Measurements from ENCODE around the gene KRTAP4-2.
"Not testable (repeated sequence)": the region's sequence is repeated elsewhere in the genome, so short reads cannot be mapped to it uniquely, and the experiment has no call there.

Gene KRTAP4-2

GRCh38 chr17:41167561-41167960 lies 10.5 kb downstream of the KRTAP4-2 start:
- in situ Hi-C loops (cut with HindIII; ENCODE audit: low sequenced_read_pairs) = no loop called here

GRCh38 chr17:41163828-41164227 lies 14.2 kb downstream of the KRTAP4-2 start:
- in situ Hi-C loops (cut with HindIII; ENCODE audit: low sequenced_read_pairs) = no loop called here

- in situ Hi-C loops (cut with HindIII; ENCODE audit: low sequenced_read_pairs) = no loop called here
Observed at GRCh38 chr17:41160648-41161047, 17.4 kb downstream of the KRTAP4-2 start, which contains the start of gene KRTAP4-4. Gene KRTAP4-4, minus strand, starts transcription at chr17:41160748. Its CDS starts 57 bp downstream, at chr17:41160691.

DNA sequence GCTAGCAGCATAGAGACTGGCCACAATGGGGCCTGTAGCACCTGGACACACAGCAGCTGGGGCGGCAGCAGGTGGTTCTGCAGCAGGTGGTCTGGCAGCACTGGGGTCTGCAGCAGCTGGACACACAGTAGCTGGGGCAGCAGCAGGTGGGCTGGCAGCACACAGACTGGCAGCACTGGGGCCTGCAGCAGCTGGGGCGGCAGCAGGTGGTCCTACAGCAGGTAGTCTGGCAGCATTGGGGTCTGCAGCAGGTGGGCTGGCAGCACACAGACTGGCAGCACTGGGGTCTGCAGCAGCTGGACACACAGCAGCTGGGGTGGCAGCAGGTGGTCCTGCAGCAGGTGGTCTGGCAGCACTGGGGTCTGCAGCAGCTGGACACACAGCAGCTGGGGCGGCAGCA lies 17.8 kb downstream of the KRTAP4-2 start:
- in situ Hi-C loops (cut with HindIII; ENCODE audit: low sequenced_read_pairs) = not testable (repeated sequence)

DNA sequence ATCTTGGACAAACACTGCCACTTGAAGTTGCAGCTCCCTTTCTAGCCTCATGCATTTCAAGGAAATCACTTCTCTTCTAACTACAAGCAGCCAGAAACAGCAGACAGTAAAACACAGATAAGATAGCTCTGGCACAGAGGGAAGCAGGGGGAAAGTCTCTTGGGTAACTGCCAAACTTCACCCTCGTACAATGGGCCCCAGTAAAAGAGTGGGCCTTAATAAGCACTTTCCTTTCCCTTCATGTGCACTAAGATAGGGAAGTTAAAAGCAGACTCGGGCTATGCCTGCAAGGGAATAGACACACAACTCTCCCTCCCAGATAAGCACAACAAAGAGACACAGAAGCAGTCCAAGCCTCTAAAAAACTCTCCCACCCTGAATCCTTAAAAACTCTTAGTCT lies 24.2 kb downstream of the KRTAP4-2 start:
- in situ Hi-C loops (cut with HindIII; ENCODE audit: low sequenced_read_pairs) = no loop called here

DNA sequence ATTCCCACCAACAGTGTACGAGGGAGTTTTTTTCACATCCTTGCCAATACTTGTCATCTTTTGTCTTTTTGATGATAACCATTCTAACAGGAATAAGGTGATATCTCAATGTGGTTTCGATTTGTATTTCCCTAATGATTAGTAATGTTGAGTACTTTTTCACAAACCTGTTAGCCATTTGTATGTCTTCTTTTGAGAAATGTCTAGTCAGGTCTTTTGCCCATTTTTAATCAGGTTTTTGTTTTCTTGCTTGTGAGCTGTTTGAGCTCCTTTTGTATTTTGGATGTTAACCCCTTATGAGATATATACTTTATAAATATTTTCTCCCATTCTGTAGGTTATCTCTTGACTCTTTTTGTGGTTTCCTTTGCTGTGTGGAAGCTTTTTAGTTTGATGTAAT lies 26.5 kb downstream of the KRTAP4-2 start:
- in situ Hi-C loops (cut with HindIII; ENCODE audit: low sequenced_read_pairs) = no loop called here

- in situ Hi-C loops (cut with HindIII; ENCODE audit: low sequenced_read_pairs) = no loop called here
Observed at GRCh38 chr17:41150026-41150425, 28.0 kb downstream of the KRTAP4-2 start.

DNA sequence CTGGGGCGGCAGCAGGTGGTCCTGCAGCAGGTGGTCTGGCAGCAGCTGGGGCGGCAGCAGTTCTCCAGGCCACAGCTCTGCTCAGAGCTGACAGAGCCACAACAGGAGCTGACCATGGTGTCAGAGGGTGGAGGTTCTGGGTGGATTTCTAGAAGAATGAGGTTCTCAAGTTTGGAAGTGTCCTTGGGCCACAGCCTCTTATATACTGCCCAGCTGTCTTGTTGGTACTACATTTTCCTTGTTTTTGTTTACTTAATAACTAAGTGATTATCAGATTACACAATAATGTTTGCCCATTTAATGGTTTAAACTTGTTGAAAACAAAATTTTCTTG lies 28.4 kb downstream of the KRTAP4-2 start, which contains the start of gene KRTAP4-5:
Gene KRTAP4-5, minus strand, starts transcription at position 174 of the 334 bp plus-strand sequence. Its CDS starts 58 bp downstream, at position 116.
- in situ Hi-C loops (cut with HindIII; ENCODE audit: low sequenced_read_pairs) = no loop called here

- in situ Hi-C loops (cut with HindIII; ENCODE audit: low sequenced_read_pairs) = not testable (repeated sequence)
Observed at GRCh38 chr17:41148971-41149651, 28.9 kb downstream of the KRTAP4-2 start.

DNA sequence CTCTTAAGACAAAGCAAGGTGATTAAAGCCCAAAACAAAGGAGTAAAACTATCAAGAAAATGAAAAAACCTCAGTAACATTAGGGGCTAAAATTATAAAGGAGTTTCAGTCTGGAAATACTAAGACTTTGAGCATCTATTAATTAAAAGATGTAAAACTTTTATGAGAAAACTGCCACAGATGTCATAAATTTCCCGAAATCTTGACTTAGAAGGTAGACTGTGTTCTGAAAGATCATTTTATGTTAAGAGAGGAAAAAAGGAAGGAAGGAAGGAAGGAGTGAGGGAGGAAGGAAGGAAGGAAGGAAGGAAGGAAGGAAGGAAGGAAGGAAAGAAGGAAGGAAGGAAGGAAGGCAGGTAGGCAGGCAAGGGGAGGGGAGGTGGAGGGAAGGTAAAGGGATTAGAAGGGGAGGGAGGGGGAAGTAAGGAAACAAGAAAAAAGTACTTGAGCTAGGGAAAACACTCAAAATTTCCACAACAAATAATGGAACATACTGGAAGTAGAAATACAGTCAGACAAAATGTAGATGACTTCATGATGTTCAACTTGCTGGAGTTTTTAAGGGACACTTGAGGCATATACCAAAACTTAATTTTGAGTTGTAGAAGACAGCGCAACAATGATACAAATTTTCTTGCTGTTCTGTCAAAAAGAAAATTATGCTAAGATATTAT lies 30.4 kb downstream of the KRTAP4-2 start:
- in situ Hi-C loops (cut with HindIII; ENCODE audit: low sequenced_read_pairs) = no loop called here

DNA sequence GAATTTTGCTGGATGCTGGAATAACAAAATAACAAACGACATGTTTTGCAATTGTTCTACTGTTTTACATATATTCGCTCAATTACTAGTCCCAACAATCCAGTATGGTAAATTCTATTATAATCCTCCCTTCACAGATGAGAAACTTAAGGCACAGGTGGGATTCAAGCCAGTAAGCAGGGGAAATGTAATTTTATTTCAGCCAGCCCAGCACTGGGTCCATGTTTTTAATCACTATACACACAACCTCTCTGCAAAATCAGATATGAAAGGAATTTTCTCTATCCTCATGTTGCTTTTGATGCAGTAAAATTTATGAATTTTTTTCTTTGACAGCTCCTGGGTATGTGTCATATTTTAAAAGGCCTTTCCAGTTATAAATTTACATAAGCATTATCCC lies 32.8 kb downstream of the KRTAP4-2 start:
- in situ Hi-C loops (cut with HindIII; ENCODE audit: low sequenced_read_pairs) = no loop called here

GRCh38 chr17:41144846-41145245 lies 33.2 kb downstream of the KRTAP4-2 start:
- in situ Hi-C loops (cut with HindIII; ENCODE audit: low sequenced_read_pairs) = no loop called here

DNA sequence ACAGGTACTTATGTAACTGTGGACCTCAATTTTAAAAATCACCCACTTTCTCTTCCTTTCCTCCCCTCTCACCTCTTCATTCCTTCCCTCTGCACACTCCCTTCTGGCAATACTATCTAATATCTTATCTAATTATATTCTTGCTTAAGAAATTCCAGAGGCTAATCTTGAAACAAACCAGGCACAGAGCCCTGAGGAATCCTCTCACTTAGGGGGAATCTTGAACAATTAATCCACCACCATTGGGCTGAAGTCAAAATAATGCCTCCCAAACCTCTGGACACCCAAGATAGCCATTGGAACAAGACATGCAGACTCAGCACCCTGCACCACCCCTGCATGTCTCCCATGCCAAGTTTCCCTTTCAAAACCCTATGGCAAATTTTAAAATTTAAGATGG lies 36.7 kb downstream of the KRTAP4-2 start:
- in situ Hi-C loops (cut with HindIII; ENCODE audit: low sequenced_read_pairs) = no loop called here

DNA sequence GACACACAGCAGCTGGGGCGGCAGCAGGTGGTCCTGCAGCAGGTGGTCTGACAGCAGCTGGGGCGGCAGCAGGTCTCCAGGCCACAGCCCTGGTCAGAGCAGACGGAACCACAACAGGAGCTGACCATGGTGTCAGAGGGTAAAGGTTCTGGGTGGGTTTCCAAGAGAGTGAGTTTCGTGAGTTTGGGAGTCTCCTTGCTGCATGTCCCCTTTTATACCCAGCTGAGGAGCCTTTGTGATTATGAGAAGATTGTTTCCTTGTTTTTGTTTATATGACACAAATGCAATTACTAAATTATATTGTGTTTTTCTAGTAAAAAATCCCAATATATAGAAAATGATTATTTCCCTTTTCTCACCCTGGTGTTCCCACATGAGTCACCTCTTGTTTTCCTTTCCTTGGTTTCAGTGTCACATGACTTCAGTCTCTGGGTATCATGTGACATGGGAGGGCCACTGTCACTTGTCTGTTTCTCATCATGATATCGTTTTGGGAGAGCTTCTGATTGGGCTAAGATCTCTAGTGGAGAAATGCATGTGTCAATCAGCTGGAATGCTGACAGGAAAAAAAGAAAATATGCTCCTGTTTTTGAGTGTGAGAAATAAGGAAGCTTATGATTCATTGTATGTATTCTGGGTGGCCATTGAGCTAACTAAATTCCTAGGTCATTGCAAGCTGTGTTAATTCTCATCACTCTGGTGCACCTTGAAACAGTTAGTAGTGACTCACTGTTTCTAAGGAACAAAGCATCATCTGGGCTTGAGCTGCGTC lies 37.5 kb downstream of the KRTAP4-2 start, which contains the start of gene KRTAP4-6:
Gene KRTAP4-6, minus strand, starts transcription at position 185 of the 772 bp plus-strand sequence. Its CDS starts 57 bp downstream, at position 128.
- in situ Hi-C loops (cut with HindIII; ENCODE audit: low sequenced_read_pairs) = no loop called here

GRCh38 chr17:41139865-41140264 lies 38.2 kb downstream of the KRTAP4-2 start:
- in situ Hi-C loops (cut with HindIII; ENCODE audit: low sequenced_read_pairs) = not testable (repeated sequence)

DNA sequence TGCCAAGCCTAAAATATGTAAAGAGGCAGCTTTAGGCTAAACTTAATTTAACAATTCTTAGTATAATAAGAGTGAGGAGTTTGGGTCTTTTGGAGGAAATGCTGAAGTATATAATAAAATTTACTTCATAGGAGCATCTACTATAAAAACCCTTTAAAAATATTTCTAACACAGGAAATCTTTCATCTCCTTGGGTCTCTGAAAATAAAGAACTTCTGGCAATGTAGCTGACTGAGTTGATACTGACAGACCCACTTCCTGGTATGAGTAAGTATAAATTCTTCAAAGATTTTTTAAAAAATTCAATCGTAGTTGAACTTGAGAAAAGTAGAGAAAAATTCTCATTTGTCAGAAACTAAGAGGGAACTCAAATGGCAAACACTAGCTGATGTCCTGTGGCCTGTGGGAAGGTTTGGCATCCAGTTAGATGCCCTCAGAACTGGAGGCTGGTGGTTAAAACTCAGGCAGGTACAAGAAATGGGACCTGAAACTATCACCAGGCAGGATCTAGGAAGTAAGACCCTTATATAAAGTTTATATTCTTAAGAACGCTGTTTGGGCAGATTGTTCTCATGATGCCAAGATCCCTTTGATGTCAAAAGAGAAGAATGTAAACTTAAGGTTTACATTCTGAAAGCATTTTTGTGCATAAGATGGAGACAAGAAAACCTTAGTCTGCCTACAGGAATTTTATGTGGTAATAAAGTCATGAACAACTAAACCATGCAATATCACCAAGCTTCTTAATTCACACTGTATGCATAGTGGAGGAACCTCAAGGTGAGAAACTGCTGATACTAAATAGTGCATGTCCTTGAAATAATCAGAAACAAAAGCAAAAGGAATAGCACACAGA lies 43.9 kb downstream of the KRTAP4-2 start:
- in situ Hi-C loops (cut with HindIII; ENCODE audit: low sequenced_read_pairs) = no loop called here

DNA sequence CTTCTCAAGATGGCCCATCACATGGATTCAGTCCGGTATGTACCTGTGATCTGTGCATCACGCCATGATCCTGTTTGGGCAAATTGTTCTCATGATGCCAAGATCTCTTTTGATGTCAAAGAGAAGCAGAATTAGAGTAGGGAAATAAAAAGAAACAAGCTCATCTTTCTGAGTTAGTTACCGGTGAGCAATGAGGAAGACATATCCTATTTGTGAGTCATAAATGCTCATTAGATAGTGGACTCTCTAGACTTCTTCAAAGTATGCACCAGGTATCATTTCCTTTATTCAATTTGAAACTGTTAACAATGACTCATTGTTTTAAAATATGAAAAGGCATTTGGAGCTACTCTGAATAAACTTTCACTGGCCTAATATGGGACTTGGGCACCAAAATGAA lies 46.0 kb downstream of the KRTAP4-2 start:
- in situ Hi-C loops (cut with HindIII; ENCODE audit: low sequenced_read_pairs) = no loop called here

All from endothelial cell of hepatic sinusoid (primary cell).